Coronary artery (tissue), 2 donors: ENCODE results near the gene GJC1.

Experiments used
- DNase-seq: peaks from one replicate; pipeline ENCODE4 v3.0.0-alpha.2; 2017; ENCODE audit warnings: low spot score
- H3K27ac ChIP-seq, 2 donors: fragments of 200-600 bp; sonication (generic); one replicate each; pipeline ENCODE4 v1.5.1; 2016 to 2019
- H3K4me3 ChIP-seq: fragments of 200-600 bp; sonication (generic); 2 replicates; pipeline ENCODE4 v1.5.1; 2016; ENCODE audit warnings: mild to moderate bottlenecking, moderate library complexity
- CTCF ChIP-seq: fragments of 200-600 bp; sonication (generic); IDR thresholded peaks from one replicate; pipeline ENCODE4 v1.5.1; 2019; ENCODE audit warnings: antibody characterized with exemption

The GJC1 gene

GRCh38 chr17:44798356-44798755 lies 31.7 kb downstream of the GJC1 start:
- Histone ChIP-seq H3K27ac (peak overlapping the region; percentile 82 to 90), H3K4me3 (peak overlapping the region; percentile 62)
- DNase-seq = no peak
- TF ChIP-seq CTCF = no peak

GRCh38 chr17:44797802-44798201 lies 32.3 kb downstream of the GJC1 start:
- H3K27ac ChIP-seq = peak overlapping the region; percentile 82 to 90
- TF ChIP-seq CTCF = no peak
- DNase-seq = no peak
- peak overlapping the region; percentile 62 for H3K4me3 ChIP-seq

- DNase-seq = no peak
- H3K27ac ChIP-seq = peak overlapping the region; percentile 82 to 90
- TF ChIP-seq CTCF = no peak
- peak overlapping the region; percentile 62 for H3K4me3 ChIP-seq
Observed at GRCh38 chr17:44796731-44797130, 33.4 kb downstream of the GJC1 start.

GRCh38 chr17:44795928-44796327 lies 34.2 kb downstream of the GJC1 start:
- TF ChIP-seq CTCF = no peak
- DNase-seq = no peak
- H3K27ac ChIP-seq = peak overlapping the region; percentile 82 to 90
- peak overlapping the region; percentile 62 for H3K4me3 ChIP-seq

- no peak for DNase-seq
- H3K4me3 ChIP-seq = peak overlapping the region; percentile 62
- TF ChIP-seq CTCF = no peak
- H3K27ac ChIP-seq = peak overlapping the region; percentile 82 to 90
Observed at GRCh38 chr17:44795421-44795820, 34.7 kb downstream of the GJC1 start.

- peak overlapping the region; percentile 29 for H3K4me3 ChIP-seq
- no peak for DNase-seq
- no peak for TF ChIP-seq CTCF
- peak overlapping the region; percentile 82 to 90 for H3K27ac ChIP-seq
Observed at GRCh38 chr17:44794851-44795413, 35.2 kb downstream of the GJC1 start.
